Lower lobe of right lung (tissue), 2 donors: ENCODE results near the gene KIAA0408. TPM values are rescaled to one million over a fixed set of nuclear protein-coding genes. Genes with fewer than 3 reads are reported as not detected.
A peak's percentile ranks its signal among the peaks of the same experiment; 100 is the strongest.

Source experiments
- ATAC-seq, 2 donors: fragments of 200-7000 bp; cut with Tn5 transposase; one replicate each; pipeline ENCODE4 v1.9.1; 2020 to 2022; ENCODE audit warnings: mild to moderate bottlenecking in 2 of 2, moderate library complexity in 2 of 2
- DNase-seq: peaks from one replicate; pipeline ENCODE4 v3.0.0-alpha.2; 2020
- H3K27ac ChIP-seq: fragments of 200-600 bp; one replicate; pipeline ENCODE4 v1.8.0; 2022
- H3K27me3 ChIP-seq: fragments of 200-600 bp; one replicate; pipeline ENCODE4 v1.8.0; 2022; ENCODE audit warnings: low read depth
- H3K36me3 ChIP-seq: fragments of 200-600 bp; one replicate; pipeline ENCODE4 v1.8.0; 2022; ENCODE audit warnings: mild to moderate bottlenecking
- H3K4me1 ChIP-seq: fragments of 200-600 bp; one replicate; pipeline ENCODE4 v1.8.0; 2022
- H3K4me3 ChIP-seq: fragments of 200-600 bp; one replicate; pipeline ENCODE4 v1.8.0; 2022; ENCODE audit warnings: mild to moderate bottlenecking
- H3K9me3 ChIP-seq: fragments of 200-600 bp; one replicate; pipeline ENCODE4 v1.8.0; 2022
- CTCF ChIP-seq: fragments of 200-600 bp; IDR thresholded peaks from one replicate; pipeline ENCODE4 v1.8.0; 2022; ENCODE audit warnings: antibody characterized with exemption, mild to moderate bottlenecking
- intact Hi-C: fragments of 100-400 bp; cut with DNase I; formaldehyde crosslinking; loops from one replicate; pipeline ENCODE4 v1.11.0; 2022
- total RNA-seq: library from RNA; stranded (reverse); fragmentation: NEBNext Ultra II Directional; extraction: Animal tissue kit (Norgen Biotek cat#: 25700); gene quantifications from one replicate; pipeline ENCODE4 v1.2.1, GENCODE V29; 2021
- donor health status: DM: no; HTN: yes; CAD: no; lungs with severe emphysema.

KIAA0408 gene
- total RNA-seq, 1 donor from 2014 or later: 55.1 TPM

GRCh38 chr6:127464161-127464880 lies 5.1 kb upstream of the KIAA0408 start:
- ATAC-seq (peak; percentile 60 to 84), DNase-seq (no peak)
- H3K36me3 ChIP-seq: no peaks in the 10 kb centered on the region
- peak overlapping the region; percentile 78 for H3K27ac ChIP-seq
- peaks cover 11% of the 10 kb centered on the region for H3K4me1 ChIP-seq
- no peak for TF ChIP-seq CTCF
- H3K27me3 ChIP-seq: no peaks in the 10 kb centered on the region
- no peaks in the 10 kb centered on the region for H3K9me3 ChIP-seq
- intact Hi-C loops: no loop called here
- no peak overlapping the region for H3K4me3 ChIP-seq

- intact Hi-C loops: no loop called here
- Histone ChIP-seq H3K4me3 (no peak overlapping the region), H3K4me1 (peaks cover 13% of the 10 kb centered on the region), H3K27ac (peak overlapping the region; percentile 78), H3K9me3 (no peaks in the 10 kb centered on the region), H3K36me3 (no peaks in the 10 kb centered on the region), H3K27me3 (no peaks in the 10 kb centered on the region)
- DNase-seq (peak; percentile 44), ATAC-seq (peak; percentile 66 to 80)
- no peak for TF ChIP-seq CTCF
These were observed 3.9 kb upstream of the KIAA0408 start for GRCh38 chr6:127463056-127463455.

GRCh38 chr6:127462376-127462775 lies 3.2 kb upstream of the KIAA0408 start:
- no peak for TF ChIP-seq CTCF
- H3K36me3 ChIP-seq: no peaks in the 10 kb centered on the region
- H3K4me3 ChIP-seq: no peak overlapping the region
- H3K4me1 ChIP-seq: peaks cover 17% of the 10 kb centered on the region
- ATAC-seq (no peak), DNase-seq (no peak)
- H3K9me3 ChIP-seq: no peaks in the 10 kb centered on the region
- intact Hi-C loops: no loop called here
- no peaks in the 10 kb centered on the region for H3K27me3 ChIP-seq
- H3K27ac ChIP-seq: peak overlapping the region; percentile 78

- DNase-seq: no peak
- intact Hi-C loops: no loop called here
- no peak overlapping the region for H3K27ac ChIP-seq
- no peak for ATAC-seq
- TF ChIP-seq CTCF: no peak
- H3K27me3 ChIP-seq: no peaks in the 10 kb centered on the region
- H3K9me3 ChIP-seq: no peaks in the 10 kb centered on the region
- no peaks in the 10 kb centered on the region for H3K36me3 ChIP-seq
- H3K4me1 ChIP-seq: peaks cover 27% of the 10 kb centered on the region
- no peak overlapping the region for H3K4me3 ChIP-seq
These were observed 1.3 kb upstream of the KIAA0408 start for GRCh38 chr6:127460465-127460864.

GRCh38 chr6:127458817-127459216 lies 372 bp downstream of the KIAA0408 start:
- H3K27ac ChIP-seq: peak overlapping the region; percentile 78
- DNase-seq: peak; percentile 44

More at GRCh38 chr6:127458817-127459216, 372 bp downstream of the KIAA0408 start:
- Histone ChIP-seq H3K9me3 (no peaks in the 10 kb centered on the region), H3K36me3 (no peaks in the 10 kb centered on the region), H3K4me1 (peaks cover 16% of the 10 kb centered on the region), H3K27me3 (no peaks in the 10 kb centered on the region), H3K4me3 (peak overlapping the region; percentile 53)
- TF ChIP-seq CTCF: no peak
- ATAC-seq: peak; percentile 75 to 81
- intact Hi-C loops: loop anchor here (10.0 kb wide), 1 partner anchor 154 kb away; no protein-coding TSS in a partner anchor
